C4-2B (cell line): ENCODE results near the gene TF.

Experiments used
- H3K27ac ChIP-seq: fragments of 450-650 bp; 2 replicates; pipeline ENCODE4 v1.5.1; 2017
- ZFX ChIP-seq: fragments of 450-650 bp; IDR thresholded peaks from 2 replicates; pipeline ENCODE4 v1.6.1; 2017
- TF ChIP-seq, protein P1 (sequence below): fragments of 450-650 bp; conservative IDR thresholded peaks from 2 replicates; pipeline ENCODE4 v1.5.1; 2017; ENCODE audit warnings: mild to moderate bottlenecking

The TF gene

DNA sequence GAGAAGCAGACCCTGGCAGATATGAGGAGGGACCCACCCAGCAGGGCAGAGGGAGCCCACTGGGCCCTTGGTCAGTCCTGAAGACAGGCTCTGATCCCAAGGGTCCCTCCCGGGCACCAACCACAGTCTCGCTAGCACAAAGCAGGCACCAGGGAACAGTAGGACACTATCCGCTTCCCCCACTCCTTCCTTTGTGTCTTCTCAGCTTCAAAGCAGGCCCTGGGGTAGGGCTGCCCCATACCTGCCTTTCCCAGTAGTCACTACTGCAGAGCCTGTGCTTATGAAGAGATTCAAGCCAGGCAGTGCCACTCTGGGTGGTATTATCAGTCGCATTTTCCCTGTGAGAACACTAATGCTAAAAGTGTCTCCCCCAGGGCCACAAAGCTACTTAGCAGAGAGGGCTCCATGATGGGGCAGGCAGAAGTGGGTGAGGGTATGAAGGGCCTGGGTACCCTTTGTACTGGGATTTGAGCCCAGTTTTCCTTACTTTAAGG lies 92.2 kb downstream of the TF start:
- no peak for TF ChIP-seq ZFX
- TF ChIP-seq, protein P1, sequence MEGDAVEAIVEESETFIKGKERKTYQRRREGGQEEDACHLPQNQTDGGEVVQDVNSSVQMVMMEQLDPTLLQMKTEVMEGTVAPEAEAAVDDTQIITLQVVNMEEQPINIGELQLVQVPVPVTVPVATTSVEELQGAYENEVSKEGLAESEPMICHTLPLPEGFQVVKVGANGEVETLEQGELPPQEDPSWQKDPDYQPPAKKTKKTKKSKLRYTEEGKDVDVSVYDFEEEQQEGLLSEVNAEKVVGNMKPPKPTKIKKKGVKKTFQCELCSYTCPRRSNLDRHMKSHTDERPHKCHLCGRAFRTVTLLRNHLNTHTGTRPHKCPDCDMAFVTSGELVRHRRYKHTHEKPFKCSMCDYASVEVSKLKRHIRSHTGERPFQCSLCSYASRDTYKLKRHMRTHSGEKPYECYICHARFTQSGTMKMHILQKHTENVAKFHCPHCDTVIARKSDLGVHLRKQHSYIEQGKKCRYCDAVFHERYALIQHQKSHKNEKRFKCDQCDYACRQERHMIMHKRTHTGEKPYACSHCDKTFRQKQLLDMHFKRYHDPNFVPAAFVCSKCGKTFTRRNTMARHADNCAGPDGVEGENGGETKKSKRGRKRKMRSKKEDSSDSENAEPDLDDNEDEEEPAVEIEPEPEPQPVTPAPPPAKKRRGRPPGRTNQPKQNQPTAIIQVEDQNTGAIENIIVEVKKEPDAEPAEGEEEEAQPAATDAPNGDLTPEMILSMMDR = no peak
- no peak overlapping the region for H3K27ac ChIP-seq

DNA sequence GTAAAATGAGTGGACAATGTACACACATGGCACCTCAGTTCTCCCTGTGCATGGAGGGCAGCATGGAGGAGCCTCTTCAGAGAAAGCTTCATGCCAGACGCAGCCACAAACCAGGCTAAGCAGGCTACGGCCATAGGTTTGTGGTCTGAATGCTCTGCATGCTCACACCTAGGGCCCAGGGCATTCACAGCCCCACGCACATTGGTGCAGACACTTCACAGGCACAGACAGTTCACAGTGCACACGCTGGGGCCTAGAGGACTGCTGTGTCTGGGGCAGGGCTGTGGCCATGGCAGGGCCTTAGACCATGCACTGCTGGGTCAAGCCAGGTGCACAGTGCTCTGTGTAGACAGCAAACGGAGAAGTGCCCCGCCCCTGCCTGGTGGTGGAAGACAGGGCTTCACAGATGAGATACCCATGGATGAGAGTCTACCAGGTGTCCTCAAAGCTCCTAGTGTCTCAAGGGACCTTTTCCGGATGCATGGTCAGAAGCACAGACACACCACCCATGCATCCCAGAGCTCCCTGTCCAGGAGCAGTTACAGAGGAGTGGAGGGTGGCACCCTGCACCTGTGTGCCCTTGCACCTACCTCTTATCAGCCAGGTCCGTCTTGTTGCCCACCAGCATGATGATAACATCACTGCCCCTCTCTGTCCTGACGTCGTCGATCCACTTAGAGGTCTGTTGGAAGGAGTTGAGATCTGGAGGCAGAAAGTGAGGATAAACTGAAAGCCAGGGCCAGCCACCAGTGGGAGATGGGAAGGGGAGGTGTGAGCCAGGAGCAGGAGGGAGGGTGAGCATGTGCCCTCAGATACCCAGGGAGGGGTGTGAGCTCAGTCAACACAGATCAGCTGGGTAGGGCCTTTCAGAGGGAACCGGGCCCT lies 93.0 kb downstream of the TF start:
- no peak for TF ChIP-seq ZFX
- TF ChIP-seq, protein P1 = no peak
- no peak overlapping the region for H3K27ac ChIP-seq

GRCh38 chr3:133840055-133840737 lies 94.0 kb downstream of the TF start:
- no peak overlapping the region for H3K27ac ChIP-seq
- TF ChIP-seq, protein P1 = no peak
- no peak for TF ChIP-seq ZFX

DNA sequence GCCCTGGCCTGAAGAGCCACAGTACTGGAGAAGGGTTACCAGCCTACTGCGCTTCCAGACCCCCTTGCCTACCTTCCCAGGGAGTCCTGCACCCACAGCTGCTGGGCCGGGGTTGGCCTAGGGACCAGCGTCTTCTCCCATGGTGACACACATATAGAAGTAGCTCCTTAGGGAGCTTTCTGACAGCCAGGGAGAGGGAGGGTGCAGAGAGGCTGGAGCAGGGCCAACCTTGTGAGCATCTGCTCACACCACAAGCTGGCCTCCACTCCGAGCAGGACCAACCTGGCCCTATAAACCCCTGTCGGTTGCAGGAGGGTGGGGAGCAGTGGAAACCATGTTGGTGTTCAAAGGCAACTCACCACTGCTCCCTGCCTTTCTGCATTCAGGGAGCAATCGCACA lies 94.6 kb downstream of the TF start:
- H3K27ac ChIP-seq = no peak overlapping the region
- TF ChIP-seq ZFX = no peak
- TF ChIP-seq, protein P1 = no peak

DNA sequence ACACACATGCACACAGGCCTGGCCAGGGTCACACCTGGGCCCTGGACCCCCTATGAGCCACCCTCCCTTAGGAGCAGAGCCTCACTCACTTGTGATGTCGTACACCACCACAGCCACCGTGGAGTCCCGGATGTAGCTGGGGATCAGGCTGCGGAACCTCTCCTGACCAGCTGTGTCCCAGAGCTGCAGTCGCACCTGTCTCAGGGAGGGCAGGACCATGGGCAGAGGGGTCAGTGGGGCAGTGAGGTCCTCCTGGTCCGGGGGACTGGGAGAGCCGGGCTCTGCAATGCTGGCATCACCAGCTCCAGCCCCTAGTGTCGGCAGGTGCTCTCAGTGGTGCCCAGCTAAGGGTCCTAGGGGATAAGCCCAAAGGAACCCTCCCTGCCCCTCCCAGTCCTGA lies 95.0 kb downstream of the TF start:
- TF ChIP-seq, protein P1 = no peak

DNA sequence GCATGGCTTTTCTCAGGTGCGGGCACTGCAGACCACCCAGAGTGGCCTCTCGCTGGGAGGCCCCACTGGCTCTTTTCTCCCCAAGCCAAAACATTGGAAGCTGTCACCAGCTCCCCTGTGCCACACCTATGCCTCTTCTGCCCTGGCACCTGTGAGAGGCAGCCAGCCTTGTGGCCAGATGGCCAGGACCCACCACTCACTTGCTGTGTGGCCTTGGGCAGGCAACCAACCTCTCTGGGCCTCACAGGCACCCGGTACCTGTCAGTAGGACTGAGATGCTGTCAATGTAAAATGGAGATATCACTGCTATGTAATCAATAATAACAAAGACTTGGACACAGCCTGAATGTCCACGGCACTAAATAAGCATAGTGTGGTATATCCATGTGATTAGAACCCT lies 96.0 kb downstream of the TF start:
- no peak for TF ChIP-seq ZFX
- TF ChIP-seq, protein P1 = no peak
- no peak overlapping the region for H3K27ac ChIP-seq

More for the DNA sequence above, 95.0 kb downstream of the TF start:
- H3K27ac ChIP-seq = no peak overlapping the region

- no peak for TF ChIP-seq ZFX
- TF ChIP-seq, protein P1 = no peak
These were observed 97.4 kb downstream of the TF start for GRCh38 chr3:133843634-133844033.

More at GRCh38 chr3:133843634-133844033, 97.4 kb downstream of the TF start:
- no peak overlapping the region for H3K27ac ChIP-seq
